NB4 (cell line): Measurements from ENCODE around the gene SGTA.

Experiments used
- DNase-seq: peaks from one replicate; pipeline ENCODE4 v3.0.0; 2010; ENCODE audit warnings: low read depth
- H3K4me3 ChIP-seq: one replicate; pipeline ENCODE4 v1.5.1; 2011; ENCODE audit warnings: mild to moderate bottlenecking, low read depth, low read length, moderate library complexity
- CTCF ChIP-seq: IDR thresholded peaks from one replicate; pipeline ENCODE4 v1.5.1; 2012; ENCODE audit warnings: low read depth, low read length
- MYC ChIP-seq: IDR thresholded peaks from 2 replicates; pipeline ENCODE4 v1.6.1; 2011; ENCODE audit warnings: low read depth, low read length
- POLR2A ChIP-seq: IDR thresholded peaks from 2 replicates; pipeline ENCODE4 v1.6.1; 2011; ENCODE audit warnings: mild to moderate bottlenecking; ENCODE audit not compliant: insufficient read length; ENCODE audit errors: extremely low read depth
- TF ChIP-seq, protein P1 (sequence below): IDR thresholded peaks from 2 replicates; pipeline ENCODE4 v1.6.1; 2011; ENCODE audit warnings: low read depth, low read length

The SGTA gene

GRCh38 chr19:2711875-2712205 is 71.2 kb downstream of the SGTA start:
- TF ChIP-seq MYC (no peak), CTCF (no peak), POLR2A (no peak)
- TF ChIP-seq, protein P1, sequence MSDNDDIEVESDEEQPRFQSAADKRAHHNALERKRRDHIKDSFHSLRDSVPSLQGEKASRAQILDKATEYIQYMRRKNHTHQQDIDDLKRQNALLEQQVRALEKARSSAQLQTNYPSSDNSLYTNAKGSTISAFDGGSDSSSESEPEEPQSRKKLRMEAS = no peak
- H3K4me3 ChIP-seq = no peak overlapping the region
- no peak for DNase-seq

DNA sequence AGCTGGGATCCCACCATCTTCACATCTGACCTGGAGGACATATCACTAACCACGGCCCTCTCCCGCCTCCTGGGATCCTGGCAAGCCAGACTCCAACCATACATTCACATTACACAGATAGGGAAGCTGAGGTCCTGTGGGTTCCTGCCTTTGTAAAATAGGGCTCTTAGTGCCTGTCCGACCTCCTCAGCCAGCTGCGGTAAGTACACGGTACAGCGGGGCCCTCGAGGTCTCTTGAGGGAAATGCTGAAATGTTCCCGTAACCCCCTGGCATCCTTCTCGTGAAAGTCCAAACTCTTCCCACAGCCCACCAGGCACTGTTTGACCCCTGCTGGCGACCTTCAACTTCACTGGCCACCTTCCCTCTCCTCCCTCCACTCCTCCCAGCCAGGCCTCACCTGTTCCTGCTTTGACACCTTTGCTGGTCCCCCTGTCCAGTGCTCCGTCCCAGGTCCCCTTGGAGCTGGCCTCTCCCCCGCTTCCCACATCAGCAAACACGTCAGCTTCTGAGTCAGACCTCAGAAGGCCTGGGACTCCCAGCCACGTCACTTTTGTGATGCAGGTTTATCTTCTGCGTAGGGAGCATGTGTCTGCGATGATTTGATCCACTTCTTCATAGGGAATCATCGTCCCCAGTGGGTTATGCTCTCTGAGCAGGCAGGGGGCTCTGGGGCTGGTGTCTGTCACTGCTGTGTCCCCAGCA is 71.8 kb downstream of the SGTA start:
- peak; percentile 75 for DNase-seq
- TF ChIP-seq MYC = no peak
- TF ChIP-seq, protein P1 = no peak
- TF ChIP-seq POLR2A = no peak
- H3K4me3 ChIP-seq = no peak overlapping the region

DNA sequence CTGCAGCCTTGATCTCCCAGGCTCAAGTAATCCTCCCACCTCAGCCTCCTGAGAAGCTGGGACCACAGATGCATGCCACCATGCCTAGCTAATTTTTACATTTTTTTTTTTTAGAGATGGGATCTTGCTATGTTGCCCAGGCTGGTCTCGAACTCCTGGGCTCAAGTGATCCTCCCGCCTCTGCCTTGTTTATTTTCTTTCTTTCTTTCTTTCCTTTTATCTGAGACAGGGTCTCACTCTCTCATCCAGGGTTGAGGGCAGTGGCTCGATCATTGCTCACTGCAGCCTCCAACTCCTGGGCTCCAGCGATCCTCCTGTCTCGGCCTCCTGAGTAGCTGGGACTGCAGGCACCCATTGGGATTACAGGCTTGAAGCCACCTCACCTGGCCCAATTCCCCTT is 76.8 kb downstream of the SGTA start:
- H3K4me3 ChIP-seq = no peak overlapping the region
- DNase-seq = no peak
- TF ChIP-seq POLR2A (no peak), CTCF (no peak), MYC (no peak)
